ENCODE measurements around the gene MPZL2. TPM values are rescaled to one million over a fixed set of nuclear protein-coding genes. Genes with fewer than 3 reads are reported as not detected.

Gene MPZL2
- polyA plus RNA-seq, 3 donors = 8.0 to 18.6 (median 14.2) TPM

DNA sequence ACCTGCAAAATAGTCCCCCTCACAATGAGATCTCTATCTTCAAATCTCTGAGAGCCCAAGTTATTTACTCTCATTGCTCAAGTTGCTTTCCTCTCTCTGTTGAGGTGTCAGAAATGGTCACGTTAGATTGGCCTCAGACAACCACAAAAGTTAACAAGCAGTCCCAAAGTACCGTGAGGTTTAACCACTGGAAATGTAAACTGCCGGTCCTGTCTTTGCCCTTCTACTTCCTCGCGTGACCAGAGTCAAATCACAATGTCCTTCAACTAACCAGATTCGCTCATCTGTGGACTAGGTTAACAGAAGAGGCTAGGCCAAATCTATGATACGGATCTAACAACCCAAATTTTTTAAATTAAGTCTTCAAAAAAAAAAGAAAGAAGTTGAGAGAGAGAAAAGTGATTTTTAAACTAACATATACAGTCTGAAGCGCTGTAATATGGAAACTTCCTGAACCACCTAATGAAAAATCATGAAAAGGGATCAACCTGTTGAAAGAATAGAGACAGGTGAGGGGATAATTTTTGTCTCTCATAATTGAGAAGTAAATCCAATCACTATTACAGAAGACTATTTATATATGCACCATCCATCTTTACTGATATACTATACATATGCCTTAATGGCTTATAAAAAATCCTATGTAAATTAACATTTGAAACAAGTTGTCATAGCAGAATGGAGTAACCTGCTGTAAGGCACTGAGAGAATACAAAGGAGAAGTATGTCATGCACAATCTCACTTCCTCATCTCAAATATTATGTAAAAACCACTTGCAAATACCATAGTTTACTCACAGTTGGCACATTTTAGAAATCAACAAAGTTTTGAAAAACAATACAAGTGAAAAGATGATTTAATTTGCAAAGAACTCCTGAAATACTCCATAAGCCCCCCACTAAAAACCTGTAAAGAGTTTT, 36.0 kb downstream of the MPZL2 start:
- peak overlapping the region; percentile 90 for H3K27ac ChIP-seq (ENCODE audit: low read depth in 1 of 2, low read length in 2 of 2)
- peak overlapping the region; percentile 59 for H3K4me2 ChIP-seq (replicated peaks; ENCODE audit: extremely low read depth, low read length, poor library complexity, severe bottlenecking)
- H3K36me3 Mint-ChIP-seq = peaks cover 12 to 17% of the 10 kb centered on the region in 2 donors
- no peak overlapping the region for H2AFZ ChIP-seq (ENCODE audit: insufficient read depth, low read depth, low read length, poor library complexity, severe bottlenecking)
- whole genome bisulfite sequencing (ENCODE audit: insufficient coverage) = no CpG with 5 or more reads among the region's 8 CpGs
- H3K9me3 Mint-ChIP-seq = no peaks in the 10 kb centered on the region
- TF ChIP-seq, protein P1, sequence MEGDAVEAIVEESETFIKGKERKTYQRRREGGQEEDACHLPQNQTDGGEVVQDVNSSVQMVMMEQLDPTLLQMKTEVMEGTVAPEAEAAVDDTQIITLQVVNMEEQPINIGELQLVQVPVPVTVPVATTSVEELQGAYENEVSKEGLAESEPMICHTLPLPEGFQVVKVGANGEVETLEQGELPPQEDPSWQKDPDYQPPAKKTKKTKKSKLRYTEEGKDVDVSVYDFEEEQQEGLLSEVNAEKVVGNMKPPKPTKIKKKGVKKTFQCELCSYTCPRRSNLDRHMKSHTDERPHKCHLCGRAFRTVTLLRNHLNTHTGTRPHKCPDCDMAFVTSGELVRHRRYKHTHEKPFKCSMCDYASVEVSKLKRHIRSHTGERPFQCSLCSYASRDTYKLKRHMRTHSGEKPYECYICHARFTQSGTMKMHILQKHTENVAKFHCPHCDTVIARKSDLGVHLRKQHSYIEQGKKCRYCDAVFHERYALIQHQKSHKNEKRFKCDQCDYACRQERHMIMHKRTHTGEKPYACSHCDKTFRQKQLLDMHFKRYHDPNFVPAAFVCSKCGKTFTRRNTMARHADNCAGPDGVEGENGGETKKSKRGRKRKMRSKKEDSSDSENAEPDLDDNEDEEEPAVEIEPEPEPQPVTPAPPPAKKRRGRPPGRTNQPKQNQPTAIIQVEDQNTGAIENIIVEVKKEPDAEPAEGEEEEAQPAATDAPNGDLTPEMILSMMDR (IDR thresholded peaks at IDR 0.05) = no peak
- no peaks in the 10 kb centered on the region for H3K9me3 ChIP-seq (replicated peaks in 1 of 2; ENCODE audit: control insufficient read depth in 1 of 2, insufficient read depth in 1 of 2, low read length in 2 of 2)
- peak; percentile 79 to 91 (median 86) for DNase-seq
- H3K9ac ChIP-seq (ENCODE audit: insufficient read depth, low read length, poor library complexity, severe bottlenecking) = peak overlapping the region; percentile 53
- no peaks in the 10 kb centered on the region for H4K20me1 ChIP-seq (ENCODE audit: insufficient read depth, low read length)
- H3K79me2 ChIP-seq (ENCODE audit: insufficient read depth, low read length) = peaks cover 34% of the 10 kb centered on the region
- peaks cover 69% of the 10 kb centered on the region for H3K4me1 Mint-ChIP-seq
- no peak overlapping the region for H3K27ac Mint-ChIP-seq
- peaks cover 73 to 79% of the 10 kb centered on the region in 2 donors for H3K4me1 ChIP-seq (ENCODE audit: control insufficient read depth in 1 of 2, insufficient read depth in 2 of 2, low read length in 2 of 2)
- intact Hi-C loops (cut with micrococcal nuclease) = loop anchor here in 1 of 2 donors (2.0 kb wide), 1 partner anchor 13 kb away; no protein-coding TSS in a partner anchor
- H3K36me3 ChIP-seq (replicated peaks in 1 of 2; ENCODE audit: control insufficient read depth in 1 of 2, insufficient read depth in 2 of 2, low read length in 2 of 2) = peaks cover 9 to 14% of the 10 kb centered on the region in 2 donors
- peak overlapping the region in 1 of 2 donors; percentile 84 for H3K4me3 Mint-ChIP-seq
- H3K27me3 ChIP-seq (ENCODE audit: control insufficient read depth in 2 of 2, insufficient read depth in 2 of 2, low read length in 2 of 2) = no peaks in the 10 kb centered on the region
- peak overlapping the region in 1 of 3 experiments; percentile 23 for H3K4me3 ChIP-seq (replicated peaks in 1 of 3; ENCODE audit: low read depth in 2 of 3, low read length in 3 of 3)
- no peaks in the 10 kb centered on the region for H3K27me3 Mint-ChIP-seq (ENCODE audit: low read depth in 3 of 3)

GRCh38 chr11:118226781-118227180, 37.3 kb downstream of the MPZL2 start:
- Mint-ChIP-seq H3K9me3 (no peaks in the 10 kb centered on the region), H3K4me3 (peak overlapping the region in 1 of 2 donors; percentile 71), H3K36me3 (peaks cover 18 to 25% of the 10 kb centered on the region in 2 donors), H3K4me1 (peaks cover 77% of the 10 kb centered on the region), H3K27ac (no peak overlapping the region), H3K27me3 (ENCODE audit: low read depth in 3 of 3) (no peaks in the 10 kb centered on the region)
- Histone ChIP-seq H3K4me1 (ENCODE audit: control insufficient read depth in 1 of 2, insufficient read depth in 2 of 2, low read length in 2 of 2) (peaks cover 79 to 87% of the 10 kb centered on the region in 2 donors), H3K27ac (ENCODE audit: low read depth in 1 of 2, low read length in 2 of 2) (peak overlapping the region; percentile 75 to 90), H3K4me2 (replicated peaks; ENCODE audit: extremely low read depth, low read length, poor library complexity, severe bottlenecking) (peak overlapping the region; percentile 59), H3K79me2 (ENCODE audit: insufficient read depth, low read length) (peaks cover 48% of the 10 kb centered on the region), H2AFZ (ENCODE audit: insufficient read depth, low read depth, low read length, poor library complexity, severe bottlenecking) (no peak overlapping the region), H3K36me3 (replicated peaks in 1 of 2; ENCODE audit: control insufficient read depth in 1 of 2, insufficient read depth in 2 of 2, low read length in 2 of 2) (peaks cover 0 to 7% of the 10 kb centered on the region in 2 donors), H4K20me1 (ENCODE audit: insufficient read depth, low read length) (no peaks in the 10 kb centered on the region), H3K9ac (ENCODE audit: insufficient read depth, low read length, poor library complexity, severe bottlenecking) (peak overlapping the region; percentile 23), H3K9me3 (replicated peaks in 1 of 2; ENCODE audit: control insufficient read depth in 1 of 2, insufficient read depth in 1 of 2, low read length in 2 of 2) (no peaks in the 10 kb centered on the region), H3K27me3 (ENCODE audit: control insufficient read depth in 2 of 2, insufficient read depth in 2 of 2, low read length in 2 of 2) (no peaks in the 10 kb centered on the region), H3K4me3 (replicated peaks in 1 of 3; ENCODE audit: low read depth in 2 of 3, low read length in 3 of 3) (peak overlapping the region in 1 of 3 experiments; percentile 23)
- TF ChIP-seq, protein P1 (IDR thresholded peaks at IDR 0.05) = no peak
- WGBS (ENCODE audit: insufficient coverage) = 0% methylated on average over 2 of the region's 2 CpGs
- peak in 2 of 3 donors; percentile 33 to 65 for DNase-seq
- intact Hi-C loops (cut with micrococcal nuclease) = no loop called here
